Measurements from ENCODE around the gene PDCD6IP.

DNA sequence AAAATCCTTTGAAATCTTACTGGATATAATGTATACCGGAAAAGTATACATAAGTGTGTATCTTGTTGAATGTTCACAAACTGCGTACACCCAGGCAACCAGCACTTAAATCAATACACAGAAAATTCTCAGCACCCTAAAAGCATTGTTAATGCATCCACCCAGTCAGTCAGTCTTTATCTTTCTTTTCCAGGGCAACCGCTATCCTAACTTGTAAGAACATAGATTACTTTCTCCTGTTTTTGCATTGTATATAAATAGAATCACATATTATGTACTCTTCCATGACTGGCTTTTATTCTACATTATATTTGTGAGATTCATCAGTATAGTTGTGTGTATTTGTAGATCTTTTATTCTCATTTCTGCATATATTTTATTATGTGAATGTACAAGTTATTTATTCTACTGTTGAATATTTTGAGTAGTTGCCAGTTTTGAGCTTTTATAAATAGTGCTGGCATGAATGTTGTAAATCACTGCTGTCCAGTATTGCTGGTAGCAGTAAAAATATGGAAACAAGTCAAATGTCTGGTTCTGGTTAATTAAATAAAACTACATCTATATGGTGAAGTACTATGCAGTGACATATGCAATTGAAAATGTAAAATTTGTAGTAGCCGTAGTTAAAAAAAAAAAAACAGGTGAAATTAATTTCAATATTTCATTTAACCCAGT, 62.1 kb downstream of the PDCD6IP start:
- no peak for TF ChIP-seq CTCF (IDR thresholded peaks at IDR 0.05)
- no peak for TF ChIP-seq POLR2A (IDR thresholded peaks at IDR 0.05)
